GM18508 (cell line): ENCODE results near the gene YBEY.

Experiments used
- ATAC-seq: cut with Tn5 transposase; IDR thresholded peaks from one replicate; pipeline ENCODE4 v1.9.1; 2021; ENCODE audit warnings: moderate number of reproducible peaks; ENCODE audit not compliant: insufficient read depth, unreplicated experiment

YBEY gene

GRCh38 chr21:46324390-46325072 is 38.4 kb downstream of the YBEY start:
- no peak for ATAC-seq

GRCh38 chr21:46325073-46325912 is 39.2 kb downstream of the YBEY start:
- no peak for ATAC-seq

DNA sequence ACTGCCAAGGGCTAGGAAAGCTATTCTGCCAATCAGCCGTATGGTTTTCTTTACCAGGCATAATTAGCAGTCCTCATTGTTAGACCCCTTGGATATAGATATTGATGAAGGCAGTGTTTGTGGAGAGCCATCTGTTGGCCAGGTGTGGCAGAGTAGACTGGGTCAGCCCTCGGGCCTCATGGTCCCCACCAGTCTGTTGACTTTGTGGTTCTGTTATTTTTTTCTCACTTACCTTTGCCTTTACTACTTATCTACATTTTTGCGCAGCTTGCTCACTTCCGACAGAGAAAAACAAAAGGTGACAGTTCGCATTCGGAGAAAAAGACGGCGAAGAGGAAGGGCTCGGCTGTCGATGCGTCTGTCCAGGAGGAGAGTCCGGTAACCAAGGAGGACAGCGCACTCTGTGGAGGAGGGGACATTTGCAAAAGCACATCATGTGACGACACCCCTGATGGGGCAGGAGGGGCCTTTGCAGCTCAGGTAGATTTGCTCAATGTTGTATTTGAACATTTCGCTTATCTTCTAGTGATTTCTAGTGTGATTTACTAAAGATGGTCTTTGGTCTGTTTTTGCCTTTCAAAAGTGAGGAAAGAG is 40.1 kb downstream of the YBEY start:
- no peak for ATAC-seq

- no peak for ATAC-seq
These were observed 41.6 kb downstream of the YBEY start for GRCh38 chr21:46327711-46328110.

DNA sequence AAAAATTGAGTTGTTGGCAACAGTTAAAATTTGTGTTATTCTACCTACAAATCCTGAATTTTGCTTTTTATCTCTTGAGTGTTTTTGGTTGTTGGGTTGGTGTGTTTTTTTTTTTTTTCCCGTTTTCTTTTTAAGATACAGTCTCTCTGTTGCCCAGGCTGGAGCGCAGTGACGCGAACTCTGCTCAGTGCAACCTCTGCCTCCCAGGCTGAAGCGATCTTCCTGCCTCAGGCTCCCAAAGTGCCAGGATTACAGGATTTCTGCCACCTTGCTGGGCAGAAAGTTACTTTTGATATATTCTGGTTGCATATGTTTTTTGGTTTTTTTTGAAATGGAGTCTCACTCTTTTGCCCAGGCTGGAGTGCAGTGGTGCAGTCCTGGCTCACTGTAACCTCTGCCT is 42.0 kb downstream of the YBEY start:
- no peak for ATAC-seq

DNA sequence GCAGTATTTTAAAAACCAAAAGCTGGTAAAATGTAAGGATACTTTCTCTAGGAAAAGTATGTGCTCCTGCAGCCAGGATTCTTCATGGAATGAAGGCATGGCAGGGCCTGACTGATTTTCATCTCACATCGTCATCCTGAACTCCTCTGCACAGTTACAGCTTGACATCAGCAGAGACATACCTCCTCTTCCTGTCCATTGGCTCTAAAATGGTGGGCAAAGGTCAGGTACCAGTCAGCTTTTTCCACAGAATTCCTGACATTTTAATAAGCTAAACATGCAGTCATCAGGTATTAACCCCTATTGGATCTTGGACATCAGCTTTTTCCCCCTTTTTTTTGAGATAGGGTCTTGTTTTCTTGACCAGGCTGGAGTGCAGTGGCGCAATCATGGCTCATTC is 43.7 kb downstream of the YBEY start:
- no peak for ATAC-seq

- ATAC-seq, result no peak
These were observed 48.4 kb downstream of the YBEY start for GRCh38 chr21:46334351-46335140.

DNA sequence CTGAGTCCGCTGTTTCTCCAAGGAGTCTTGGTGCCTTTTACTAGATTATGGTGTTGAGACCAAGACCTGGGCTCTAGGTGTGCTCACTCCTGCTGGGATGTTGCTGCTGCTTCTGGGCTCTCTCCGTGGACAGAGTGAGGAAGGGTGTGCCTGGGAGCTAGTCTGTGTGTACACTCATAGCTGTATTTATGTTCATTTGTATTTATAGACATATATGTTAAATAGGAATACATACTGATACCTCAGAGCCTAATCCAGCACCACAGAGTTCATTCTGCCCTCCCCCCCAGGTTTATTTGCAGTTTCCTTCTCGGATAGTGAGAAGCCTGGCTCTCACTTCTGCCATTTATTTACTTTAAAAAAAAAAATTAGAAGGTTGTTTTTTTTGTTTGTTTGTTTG is 50.5 kb downstream of the YBEY start:
- ATAC-seq, result no peak

DNA sequence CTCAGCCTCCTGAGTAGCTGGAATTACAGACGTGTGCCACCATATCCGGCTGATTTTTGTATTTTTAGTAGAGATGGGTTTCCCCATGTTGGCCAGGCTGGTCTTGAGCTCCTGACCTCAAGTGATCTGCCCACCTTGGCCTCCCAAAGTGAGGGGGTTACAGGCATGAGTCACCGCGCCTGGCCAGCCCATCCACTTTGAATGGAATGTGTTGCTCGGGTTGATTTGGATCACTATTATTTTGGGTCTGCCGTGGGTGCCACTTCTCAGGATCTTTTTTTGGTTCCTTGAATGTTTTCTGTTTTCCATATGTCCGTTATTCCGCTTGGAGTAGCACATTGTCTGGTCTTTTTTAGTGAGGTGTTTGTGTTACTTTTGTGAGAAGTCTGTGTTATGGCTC is 54.9 kb downstream of the YBEY start:
- ATAC-seq, result no peak

GRCh38 chr21:46344219-46344915 is 58.2 kb downstream of the YBEY start:
- no peak for ATAC-seq

GRCh38 chr21:46345861-46346260 is 59.7 kb downstream of the YBEY start:
- no peak for ATAC-seq

DNA sequence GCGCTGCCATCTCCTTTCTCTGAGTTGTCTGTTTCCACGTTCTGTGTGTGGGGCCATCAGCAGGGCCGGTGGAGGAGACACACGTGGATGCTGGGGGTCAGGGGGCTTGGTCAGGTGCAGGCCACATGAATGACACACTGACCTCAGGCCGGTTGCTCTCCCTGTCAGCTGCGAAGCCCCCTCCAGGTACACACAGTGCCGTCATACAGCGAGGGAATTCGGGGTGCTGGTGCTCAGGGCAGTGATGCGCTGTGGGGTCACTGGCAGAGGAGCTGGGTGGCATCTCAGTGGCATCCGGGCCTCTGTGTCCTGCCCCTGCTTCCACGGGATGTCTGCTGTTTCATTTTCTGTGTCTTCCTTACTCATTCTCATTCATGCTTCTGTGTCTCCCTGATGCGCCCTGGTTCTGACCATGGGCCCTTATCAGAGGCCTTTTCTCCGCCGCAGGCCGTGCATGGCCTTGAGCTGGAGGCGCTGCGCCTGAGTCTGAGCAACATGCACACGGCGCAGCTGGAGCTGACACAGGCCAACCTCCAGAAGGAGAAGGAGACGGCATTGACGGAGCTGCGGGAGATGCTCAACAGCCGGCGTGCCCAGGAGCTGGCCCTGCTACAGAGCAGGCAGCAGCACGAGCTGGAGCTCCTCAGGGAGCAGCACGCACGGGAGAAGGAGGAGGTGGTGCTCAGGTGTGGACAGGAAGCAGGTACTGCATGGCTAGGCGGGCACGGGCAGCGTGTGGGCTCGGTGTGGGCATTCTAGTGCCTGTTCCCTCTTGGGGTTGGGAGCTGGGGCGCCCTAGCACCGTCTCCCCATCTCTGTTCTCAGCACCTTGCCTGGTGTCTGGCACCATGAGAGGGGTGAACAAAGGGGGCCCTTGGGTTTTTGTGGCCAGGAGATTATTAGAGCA is 60.4 kb downstream of the YBEY start:
- ATAC-seq, result no peak

- ATAC-seq, result no peak
These were observed 61.0 kb downstream of the YBEY start for GRCh38 chr21:46347203-46347550.
